ENCODE measurements around the gene C15orf40.

The C15orf40 gene

GRCh38 chr15:83011271-83012075 is at the start of gene C15orf40:
TSS of gene C15orf40 (minus strand) at chr15:83011639. CDS start at chr15:83011607, 32 bp downstream.
- peak within 1 kb of the TSS; percentile 98 for H3K4me3 ChIP-seq (ENCODE audit: low read length)
- peak; percentile 67 for TF ChIP-seq CTCF (conservative IDR thresholded peaks at IDR 0.05; ENCODE audit: low read depth, low read length)
- peak; percentile 72 for DNase-seq (ENCODE audit: low read depth)

DNA sequence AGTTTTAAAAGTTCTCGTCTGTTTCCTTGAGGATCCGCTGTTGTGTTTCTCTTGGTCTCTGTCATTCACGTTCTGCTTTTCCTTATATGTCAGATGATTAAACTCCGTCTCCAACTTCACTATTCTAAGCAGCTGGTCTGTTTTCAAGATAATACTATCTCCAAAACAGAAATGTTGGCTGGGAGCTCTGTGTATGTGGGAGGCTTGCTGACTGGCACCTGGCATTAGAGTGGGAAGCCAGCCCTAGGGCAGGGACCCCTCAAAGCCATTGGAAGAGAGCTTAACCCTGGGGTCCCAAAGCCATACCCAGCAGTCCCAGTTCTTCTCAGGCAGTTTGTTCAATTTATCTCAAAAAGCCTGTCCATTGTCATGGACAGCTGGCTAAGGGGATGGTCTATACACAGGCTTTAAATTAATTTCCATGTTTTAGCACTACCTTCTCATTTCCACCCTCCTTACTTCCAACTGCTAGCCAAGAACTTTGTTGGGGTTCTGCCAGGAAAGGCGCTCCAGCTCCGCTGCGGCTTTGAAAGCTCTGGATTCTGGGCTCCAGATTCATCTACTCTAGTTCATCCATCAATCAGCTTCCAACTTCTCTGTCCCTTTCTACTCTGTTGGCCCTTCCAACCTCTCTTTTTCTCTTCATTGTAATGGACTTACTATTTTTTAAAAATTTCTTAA is 46.4 kb upstream of the C15orf40 start:
- no peak for TF ChIP-seq CTCF (conservative IDR thresholded peaks at IDR 0.05; ENCODE audit: low read depth, low read length)
- DNase-seq (ENCODE audit: low read depth): no peak
- no peak overlapping the region for H3K4me3 ChIP-seq (ENCODE audit: low read length)

DNA sequence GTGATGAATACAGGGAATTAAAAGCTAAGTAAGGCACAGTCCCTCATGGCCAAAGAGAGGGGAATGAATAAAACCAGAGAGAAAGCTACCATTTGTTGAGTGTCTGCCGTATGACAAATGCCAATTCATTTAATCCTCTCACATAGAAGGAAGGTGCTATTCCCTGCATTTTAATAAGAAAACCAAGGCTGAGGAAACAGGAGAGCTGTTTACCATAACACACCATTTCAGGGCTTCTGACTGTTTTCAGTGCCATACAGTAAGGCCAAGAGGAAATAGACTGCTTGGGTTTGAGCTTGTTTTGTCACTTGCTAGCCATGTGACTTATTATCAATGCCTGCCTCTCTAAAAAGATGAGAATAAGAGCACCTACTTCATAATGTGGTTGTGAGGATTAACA is 45.6 kb upstream of the C15orf40 start:
- no peak overlapping the region for H3K4me3 ChIP-seq (ENCODE audit: low read length)
- DNase-seq (ENCODE audit: low read depth): no peak
- no peak for TF ChIP-seq CTCF (conservative IDR thresholded peaks at IDR 0.05; ENCODE audit: low read depth, low read length)

DNA sequence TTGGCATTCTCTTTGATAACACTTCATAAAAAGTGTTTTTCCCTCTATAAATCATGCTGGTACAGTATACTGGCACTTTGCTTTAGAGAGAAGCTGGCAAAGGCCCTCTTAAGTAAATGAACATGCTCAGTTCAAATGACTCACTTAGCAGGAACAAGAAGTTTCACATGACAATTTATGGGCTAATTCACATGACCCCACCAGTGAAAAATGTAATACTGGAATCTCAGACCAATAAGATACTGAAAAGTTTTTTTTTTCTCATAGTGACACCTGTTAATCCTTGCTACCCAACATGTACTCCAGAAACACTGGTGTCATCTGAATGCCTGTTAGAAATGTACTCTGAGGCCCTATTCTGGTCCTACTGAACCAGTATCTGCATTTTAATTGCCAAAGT is 41.7 kb upstream of the C15orf40 start:
- no peak for TF ChIP-seq CTCF (conservative IDR thresholded peaks at IDR 0.05; ENCODE audit: low read depth, low read length)
- peak; percentile 80 for DNase-seq (ENCODE audit: low read depth)
- no peak overlapping the region for H3K4me3 ChIP-seq (ENCODE audit: low read length)

DNA sequence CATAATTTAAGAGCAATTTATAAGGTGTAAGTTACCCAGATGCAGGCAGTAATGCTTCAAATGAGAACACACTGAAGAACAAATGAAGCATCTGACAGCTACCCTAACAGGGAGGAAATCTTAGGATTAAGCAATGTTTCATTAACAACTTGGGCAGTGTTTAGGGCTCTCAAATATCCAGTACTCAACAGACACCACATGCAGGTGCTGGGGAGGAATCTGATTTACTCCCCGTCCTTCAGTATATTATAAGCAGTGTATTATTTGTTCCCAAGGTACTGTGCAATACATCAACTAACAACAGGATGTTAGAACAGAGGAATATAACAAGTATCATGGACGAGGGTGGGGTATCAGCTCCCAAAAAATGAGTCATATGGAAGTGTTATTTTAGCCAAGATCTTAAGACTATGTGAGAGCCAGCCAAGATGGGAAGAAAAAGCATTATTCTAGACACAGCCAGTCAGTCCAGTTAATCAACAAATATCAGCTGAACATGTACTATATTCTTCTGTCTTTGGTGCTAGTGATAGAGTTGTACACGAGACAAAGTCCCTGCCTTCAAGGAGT is 35.2 kb upstream of the C15orf40 start:
- no peak overlapping the region for H3K4me3 ChIP-seq (ENCODE audit: low read length)
- peak; percentile 11 for DNase-seq (ENCODE audit: low read depth)
- TF ChIP-seq CTCF (conservative IDR thresholded peaks at IDR 0.05; ENCODE audit: low read depth, low read length): no peak

DNA sequence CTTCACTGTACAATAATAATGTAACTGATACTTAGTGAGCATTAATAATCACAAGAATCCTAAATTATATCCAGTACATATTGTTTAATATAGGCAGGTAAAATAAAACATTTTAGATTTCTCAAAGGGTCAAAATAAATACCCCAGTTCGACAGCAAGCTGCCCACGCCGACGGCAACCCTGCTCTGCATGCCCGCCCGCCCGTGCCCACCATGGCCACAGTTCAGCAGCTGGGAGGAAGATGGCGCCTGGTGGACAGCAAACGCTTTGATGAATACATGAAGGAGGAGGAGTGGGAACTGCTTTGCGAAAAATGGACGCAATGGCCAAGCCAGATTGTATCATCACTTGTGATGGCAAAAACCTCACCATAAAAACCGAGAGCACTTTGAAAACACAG is 32.7 kb upstream of the C15orf40 start:
- no peak for DNase-seq (ENCODE audit: low read depth)
- TF ChIP-seq CTCF (conservative IDR thresholded peaks at IDR 0.05; ENCODE audit: low read depth, low read length): no peak
- no peak overlapping the region for H3K4me3 ChIP-seq (ENCODE audit: low read length)

Data from retinal pigment epithelial cell (primary cell).